Stimulated activated CD8-positive, alpha-beta memory T cell treated with anti-CD3 and anti-CD28 coated beads, Interleukin-15, amount 100 ng/mL, for 24 hours (primary cell): Measurements from ENCODE around the gene IGSF3.
"Not testable (repeated sequence)": the region's sequence is repeated elsewhere in the genome, so short reads cannot be mapped to it uniquely, and the experiment has no call there.

Experiments
- DNase-seq: peaks from one replicate; pipeline ENCODE4 v3.0.0-alpha.2; 2020; ENCODE audit warnings: low read depth

The IGSF3 gene

GRCh38 chr1:116661633-116662032 lies 5.9 kb downstream of the IGSF3 start:
- DNase-seq: no peak

- not testable (repeated sequence) for DNase-seq
Measured at GRCh38 chr1:116658645-116659044, 8.9 kb downstream of the IGSF3 start.

DNA sequence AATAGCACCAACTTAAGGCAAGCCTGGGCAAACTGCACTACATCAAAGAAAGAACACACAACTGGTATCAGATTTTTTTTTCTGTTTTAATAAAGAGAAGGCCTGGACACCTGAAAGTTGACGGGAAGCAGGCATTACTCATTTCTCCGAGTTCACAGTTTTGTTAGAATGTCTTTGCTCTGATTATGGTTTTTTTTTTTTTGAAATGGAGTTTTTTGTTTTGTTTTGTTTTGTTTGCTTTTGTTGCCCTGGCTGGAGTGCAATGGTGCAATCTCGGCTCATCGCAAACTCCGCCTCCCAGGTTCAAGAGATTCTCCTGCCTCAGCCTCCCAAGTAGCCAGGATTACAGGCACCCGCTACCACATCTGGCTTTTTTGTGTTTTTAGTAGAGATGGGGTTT lies 9.7 kb downstream of the IGSF3 start:
- not testable (repeated sequence) for DNase-seq

DNA sequence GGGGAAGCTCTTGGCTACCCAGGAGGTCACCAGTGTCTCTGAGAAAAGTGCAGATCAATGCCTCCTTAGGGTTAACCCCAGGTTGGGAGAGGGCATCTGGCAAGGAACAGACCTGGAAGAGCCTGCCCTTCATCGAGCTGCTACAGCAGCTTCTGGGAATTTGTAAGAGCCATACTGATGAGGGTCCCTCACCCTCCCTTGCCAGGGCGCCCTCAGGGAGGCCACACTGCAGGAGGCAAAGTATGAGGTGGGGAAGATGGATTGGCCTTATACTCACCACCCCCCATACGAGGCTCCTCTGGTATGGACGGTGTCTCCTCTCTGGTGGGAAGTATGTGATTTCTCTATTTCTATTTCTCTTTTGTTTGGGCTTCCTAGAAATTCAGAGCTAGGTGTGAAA lies 13.2 kb downstream of the IGSF3 start:
- DNase-seq: no peak

DNA sequence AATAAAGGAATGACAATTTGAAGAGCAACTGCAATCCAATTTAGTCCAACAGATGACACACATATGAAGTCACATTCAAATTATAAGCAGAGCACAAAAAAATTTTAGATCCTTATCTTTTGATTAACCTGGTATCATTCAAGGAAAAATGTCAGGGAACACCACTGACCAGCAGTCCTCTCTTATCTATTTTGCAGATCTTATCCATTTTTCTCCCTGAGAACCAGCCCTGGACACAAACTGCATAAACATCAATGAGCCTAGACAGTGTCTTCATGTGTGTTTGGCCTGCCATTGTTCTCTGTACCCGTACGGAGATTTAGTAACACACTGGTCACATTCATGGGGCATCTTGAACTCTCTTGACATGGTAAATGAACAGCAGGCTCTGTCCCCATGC lies 14.9 kb downstream of the IGSF3 start:
- DNase-seq: not testable (repeated sequence)

GRCh38 chr1:116650781-116651180 lies 16.8 kb downstream of the IGSF3 start:
- not testable (repeated sequence) for DNase-seq

DNA sequence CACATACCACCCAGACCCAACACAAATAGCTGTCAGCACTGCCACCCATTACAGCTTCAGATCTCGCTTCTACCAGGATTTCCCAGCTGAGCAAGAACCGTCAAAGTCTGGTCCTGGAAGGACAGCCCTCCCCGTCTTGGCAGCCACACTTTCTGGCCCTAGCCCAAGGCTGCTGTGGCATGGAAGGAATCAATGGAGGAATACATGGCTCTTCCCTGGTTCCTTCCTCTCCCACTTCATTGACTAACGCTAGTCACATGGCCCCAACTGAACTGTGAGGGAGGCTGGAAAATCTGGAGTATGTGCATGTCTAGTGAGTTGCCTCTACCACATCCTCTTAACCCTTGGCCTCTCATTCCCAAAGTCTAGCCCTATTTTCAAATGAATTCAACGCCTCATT lies 18.5 kb downstream of the IGSF3 start:
- DNase-seq: not testable (repeated sequence)

- DNase-seq: not testable (repeated sequence)
Measured at GRCh38 chr1:116648325-116648724, 19.2 kb downstream of the IGSF3 start.

DNA sequence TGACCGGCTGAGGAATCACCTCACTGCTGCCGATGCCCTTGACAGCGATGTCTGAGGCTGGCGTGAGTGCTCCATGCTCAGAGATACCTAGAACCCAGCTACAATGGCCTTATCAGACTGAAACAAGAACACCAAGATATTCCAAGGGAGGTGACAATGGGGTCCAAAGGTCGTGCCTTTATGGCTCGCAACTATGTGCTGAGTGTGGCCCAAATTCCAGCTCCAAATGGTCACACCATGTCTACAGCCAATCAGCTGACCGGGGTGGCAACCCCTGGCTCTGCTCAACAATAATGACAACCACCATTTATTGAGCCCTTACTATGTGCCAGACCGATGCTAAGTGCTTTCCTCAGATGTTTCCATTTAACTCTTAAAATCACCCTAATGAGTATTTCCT lies 20.3 kb downstream of the IGSF3 start:
- not testable (repeated sequence) for DNase-seq

DNA sequence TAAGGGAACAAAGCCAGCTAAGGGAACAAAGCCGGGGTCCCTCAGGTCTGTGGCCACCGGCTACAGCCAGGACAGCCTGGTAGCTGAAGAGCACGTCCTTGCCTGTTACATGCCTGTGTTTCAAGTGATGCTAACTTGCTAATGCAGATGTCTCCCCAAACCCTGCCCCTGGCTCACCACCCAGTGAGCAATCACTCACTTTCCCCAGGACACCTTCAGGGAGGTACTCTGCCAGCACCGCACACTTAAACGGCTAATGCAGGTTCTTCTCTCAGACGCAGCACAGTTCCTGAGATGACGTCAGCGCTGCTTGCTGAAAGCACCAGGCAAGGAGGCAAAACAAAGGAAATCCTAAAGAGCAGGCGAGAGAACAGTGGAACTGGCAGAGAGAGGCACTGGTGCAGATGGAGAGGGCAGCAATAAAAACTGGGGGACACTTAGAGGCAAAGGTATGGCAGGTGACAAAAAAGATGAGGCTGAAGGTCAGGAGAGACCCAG lies 20.8 kb downstream of the IGSF3 start:
- DNase-seq: not testable (repeated sequence)

- DNase-seq: not testable (repeated sequence)
Measured at GRCh38 chr1:116645802-116646672, 21.5 kb downstream of the IGSF3 start.

DNA sequence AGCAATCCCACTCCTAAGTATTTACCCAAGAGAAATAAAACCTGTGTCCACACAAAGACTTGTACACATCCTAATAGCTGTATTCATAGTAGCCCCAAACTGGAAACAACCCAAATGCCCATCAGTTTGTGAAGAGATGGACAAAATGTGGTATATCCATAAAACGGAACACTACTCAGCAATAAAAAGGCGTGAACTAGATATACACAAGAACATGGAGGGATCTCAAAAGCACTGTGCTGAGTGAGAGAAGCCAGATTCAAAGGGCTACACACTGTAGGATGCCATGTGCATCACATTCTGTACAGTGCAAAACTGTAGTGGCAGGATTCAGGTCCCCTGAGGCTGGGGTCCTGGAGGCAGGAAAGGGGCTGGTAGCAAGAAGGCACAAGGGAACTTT lies 22.5 kb downstream of the IGSF3 start:
- not testable (repeated sequence) for DNase-seq

- not testable (repeated sequence) for DNase-seq
Measured at GRCh38 chr1:116644096-116644495, 23.4 kb downstream of the IGSF3 start.

DNA sequence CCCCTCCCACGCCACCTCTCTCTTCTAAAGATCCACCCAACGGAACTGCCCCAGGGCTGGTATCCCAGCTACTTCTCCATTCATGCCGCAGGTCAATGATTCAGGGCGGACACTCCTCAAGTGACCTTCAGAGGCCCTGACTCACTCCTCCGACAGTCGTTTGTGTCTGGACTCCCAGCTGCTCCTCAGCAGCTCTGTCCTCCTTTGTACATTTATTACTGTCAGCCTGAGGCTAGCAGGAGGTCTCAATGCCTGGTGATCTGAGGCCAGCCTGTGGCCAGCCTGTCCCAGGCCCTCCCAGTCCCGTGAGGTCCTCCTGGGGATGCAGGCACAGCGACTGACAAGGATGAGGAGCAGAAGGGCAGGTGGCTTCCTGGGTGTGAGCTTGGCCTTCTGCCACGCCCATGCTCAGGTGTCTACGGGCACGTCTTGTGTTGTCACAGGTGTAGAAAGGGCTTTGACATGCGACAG lies 24.2 kb downstream of the IGSF3 start:
- DNase-seq: not testable (repeated sequence)

- not testable (repeated sequence) for DNase-seq
Measured at GRCh38 chr1:116642311-116643280, 24.9 kb downstream of the IGSF3 start.

- DNase-seq: not testable (repeated sequence)
Measured at GRCh38 chr1:116637583-116637982, 29.9 kb downstream of the IGSF3 start.

DNA sequence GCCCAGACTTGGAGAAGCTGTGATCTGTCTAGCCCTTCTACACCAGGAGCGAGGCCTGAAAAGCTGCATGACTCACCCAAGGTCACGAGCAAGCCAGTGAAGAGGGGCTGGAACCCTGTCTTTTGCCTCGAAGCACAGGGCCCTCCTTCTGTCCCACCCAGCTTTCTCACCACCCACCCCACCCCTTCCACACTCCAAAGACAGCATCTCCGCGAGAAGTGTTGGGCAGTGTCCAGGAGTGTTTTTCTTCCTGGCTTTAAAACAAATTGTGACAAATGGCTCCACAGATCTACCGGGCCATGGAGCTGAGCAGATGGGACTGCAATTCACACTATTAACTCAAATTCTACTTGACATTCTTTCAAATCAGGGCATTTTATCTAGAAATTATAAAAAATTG lies 30.9 kb downstream of the IGSF3 start:
- not testable (repeated sequence) for DNase-seq

DNA sequence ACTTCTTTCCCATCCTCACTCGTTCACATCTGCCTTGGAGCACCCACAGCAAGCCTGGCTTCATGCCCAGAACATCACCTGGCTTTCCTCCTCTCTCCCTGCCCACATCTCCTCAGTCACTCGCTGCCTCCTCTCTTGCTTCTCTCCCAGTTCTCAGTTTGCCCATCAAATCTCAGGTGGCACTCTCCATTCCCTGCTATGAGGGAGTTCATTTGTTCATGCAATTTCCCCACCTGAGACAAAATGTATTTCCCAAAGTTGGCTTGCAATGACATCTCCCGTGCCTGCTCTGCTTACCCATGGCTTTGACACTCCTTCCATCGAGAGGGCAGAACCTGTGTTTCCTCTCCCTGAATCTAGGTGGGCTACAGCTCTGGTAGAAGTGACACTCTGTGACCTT lies 33.1 kb downstream of the IGSF3 start:
- DNase-seq: not testable (repeated sequence)

GRCh38 chr1:116631996-116632925 lies 35.3 kb downstream of the IGSF3 start:
- DNase-seq: not testable (repeated sequence)

DNA sequence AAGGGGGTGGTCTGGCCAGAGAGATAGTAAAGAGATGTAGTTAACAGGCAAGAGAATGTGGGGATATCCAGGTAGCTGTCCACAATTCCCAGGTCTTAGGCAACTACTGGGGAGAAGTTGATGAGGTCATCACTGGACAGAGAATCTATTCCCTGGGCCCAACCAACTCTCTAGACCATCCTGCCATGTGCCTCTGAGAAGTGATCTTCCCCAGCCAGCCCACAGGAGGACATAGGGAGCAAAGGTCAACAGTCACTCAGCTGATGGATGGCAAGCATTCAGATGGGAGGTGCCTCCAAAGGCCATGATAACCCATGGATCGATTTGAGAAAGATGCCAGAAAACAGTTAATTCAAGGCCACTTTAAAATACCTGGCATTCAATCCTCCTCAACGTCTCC lies 36.0 kb downstream of the IGSF3 start:
- not testable (repeated sequence) for DNase-seq

DNA sequence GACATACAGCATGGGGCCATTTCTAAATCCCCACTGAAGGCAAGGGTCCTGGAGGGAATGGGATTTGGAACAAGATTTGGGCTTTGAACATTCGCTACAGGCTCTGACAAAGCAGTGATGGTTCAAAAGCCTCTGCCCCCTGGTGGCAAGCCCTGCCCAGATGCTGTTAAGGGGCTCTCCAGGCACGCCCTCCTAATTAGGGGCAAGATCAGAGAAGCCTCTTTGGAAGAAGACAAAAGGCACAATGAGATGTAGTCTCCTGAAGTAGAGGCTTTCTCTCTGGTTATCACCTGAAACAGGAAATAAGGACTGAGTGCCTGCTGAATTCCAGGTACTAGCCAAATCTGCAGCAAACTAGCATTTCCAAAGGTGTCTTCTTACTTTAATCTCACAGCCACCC lies 37.5 kb downstream of the IGSF3 start:
- not testable (repeated sequence) for DNase-seq
